Parathyroid adenoma (tissue), 2 donors: ENCODE data around the gene YIPF2.

ENCODE experiments used
- H2AFZ ChIP-seq: fragments of 300-600 bp; sonication (generic); one replicate; pipeline ENCODE4 v1.7.0; 2017; ENCODE audit warnings: antibody characterized with exemption, mild to moderate bottlenecking
- H3K27ac ChIP-seq: fragments of 300-600 bp; sonication (generic); one replicate; pipeline ENCODE4 v1.7.0; 2017
- H3K27me3 ChIP-seq: fragments of 300-600 bp; sonication (generic); one replicate; pipeline ENCODE4 v1.7.0; 2017; ENCODE audit warnings: low read length; ENCODE audit not compliant: control insufficient read depth, insufficient read depth
- H3K36me3 ChIP-seq: fragments of 300-600 bp; sonication (generic); one replicate; pipeline ENCODE4 v1.7.0; 2017; ENCODE audit warnings: low read length; ENCODE audit not compliant: control insufficient read depth, insufficient read depth
- H3K4me1 ChIP-seq: fragments of 300-600 bp; sonication (generic); one replicate; pipeline ENCODE4 v1.7.0; 2017; ENCODE audit warnings: control low read depth
- H3K4me2 ChIP-seq: fragments of 300-600 bp; sonication (generic); one replicate; pipeline ENCODE4 v1.7.0; 2017; ENCODE audit warnings: low read length
- H3K4me3 ChIP-seq: fragments of 300-600 bp; sonication (generic); one replicate; pipeline ENCODE4 v1.7.0; 2017; ENCODE audit warnings: low read depth, low read length
- H3K79me2 ChIP-seq: fragments of 300-600 bp; sonication (generic); one replicate; pipeline ENCODE4 v1.7.0; 2017; ENCODE audit warnings: control low read depth
- H3K9ac ChIP-seq: fragments of 300-600 bp; sonication (generic); one replicate; pipeline ENCODE4 v1.7.0; 2017; ENCODE audit warnings: mild to moderate bottlenecking
- H3K9me3 ChIP-seq: fragments of 300-600 bp; sonication (generic); one replicate; pipeline ENCODE4 v1.7.0; 2017; ENCODE audit warnings: low read length; ENCODE audit not compliant: control insufficient read depth
- CTCF ChIP-seq: fragments of 300-600 bp; sonication (generic); IDR thresholded peaks from one replicate; pipeline ENCODE4 v1.7.0; 2017; ENCODE audit warnings: antibody characterized with exemption, mild to moderate bottlenecking
- donor health status: primary hyperparathyroidism.

YIPF2 gene

GRCh38 chr19:10895920-10896319 is 32.5 kb downstream of the YIPF2 start:
- TF ChIP-seq CTCF = no peak
- no peaks in the 10 kb centered on the region for H3K27me3 ChIP-seq
- no peak overlapping the region for H3K4me3 ChIP-seq
- H3K27ac ChIP-seq = no peak overlapping the region
- no peak overlapping the region for H2AFZ ChIP-seq
- H3K4me1 ChIP-seq = peaks cover 20% of the 10 kb centered on the region
- H3K9ac ChIP-seq = no peak overlapping the region
- no peaks in the 10 kb centered on the region for H3K36me3 ChIP-seq
- no peak overlapping the region for H3K4me2 ChIP-seq
- H3K9me3 ChIP-seq = no peaks in the 10 kb centered on the region
- H3K79me2 ChIP-seq = peaks cover 49% of the 10 kb centered on the region

- Histone ChIP-seq H3K4me2 (no peak overlapping the region), H3K4me1 (peaks cover 20% of the 10 kb centered on the region), H3K36me3 (no peaks in the 10 kb centered on the region), H3K9ac (no peak overlapping the region), H2AFZ (no peak overlapping the region), H3K9me3 (no peaks in the 10 kb centered on the region), H3K27me3 (no peaks in the 10 kb centered on the region), H3K4me3 (no peak overlapping the region), H3K27ac (no peak overlapping the region), H3K79me2 (peaks cover 50% of the 10 kb centered on the region)
- no peak for TF ChIP-seq CTCF
Measured at GRCh38 chr19:10895363-10895762, 33.1 kb downstream of the YIPF2 start.

- Histone ChIP-seq H3K4me1 (peaks cover 20% of the 10 kb centered on the region), H3K36me3 (no peaks in the 10 kb centered on the region), H3K9ac (no peak overlapping the region), H3K4me3 (no peak overlapping the region), H3K27ac (no peak overlapping the region), H3K4me2 (no peak overlapping the region), H3K9me3 (no peaks in the 10 kb centered on the region), H3K79me2 (peaks cover 47% of the 10 kb centered on the region), H3K27me3 (no peaks in the 10 kb centered on the region), H2AFZ (no peak overlapping the region)
- no peak for TF ChIP-seq CTCF
Measured at GRCh38 chr19:10894911-10895213, 33.6 kb downstream of the YIPF2 start.

- Histone ChIP-seq H2AFZ (no peak overlapping the region), H3K4me1 (peaks cover 12% of the 10 kb centered on the region), H3K4me2 (no peak overlapping the region), H3K9me3 (no peaks in the 10 kb centered on the region), H3K27me3 (no peaks in the 10 kb centered on the region), H3K4me3 (no peak overlapping the region), H3K27ac (no peak overlapping the region), H3K36me3 (no peaks in the 10 kb centered on the region), H3K9ac (no peak overlapping the region), H3K79me2 (peaks cover 40% of the 10 kb centered on the region)
- TF ChIP-seq CTCF = no peak
Measured at GRCh38 chr19:10892256-10892655, 36.2 kb downstream of the YIPF2 start.

- Histone ChIP-seq H2AFZ (no peak overlapping the region), H3K9ac (no peak overlapping the region), H3K79me2 (peaks cover 45% of the 10 kb centered on the region), H3K4me3 (no peak overlapping the region), H3K4me1 (peaks cover 5% of the 10 kb centered on the region), H3K4me2 (no peak overlapping the region), H3K27ac (no peak overlapping the region), H3K36me3 (no peaks in the 10 kb centered on the region), H3K9me3 (no peaks in the 10 kb centered on the region), H3K27me3 (no peaks in the 10 kb centered on the region)
- TF ChIP-seq CTCF = no peak
Measured at GRCh38 chr19:10891405-10892086, 36.9 kb downstream of the YIPF2 start.
